ENCODE results near the gene USP34. TPM values are rescaled to one million over a fixed set of nuclear protein-coding genes. Genes with fewer than 3 reads are reported as not detected.

Gene USP34
- total RNA-seq, 6 experiments from 2014 or later = 33.3 to 57.1 (median 41.5) TPM

DNA sequence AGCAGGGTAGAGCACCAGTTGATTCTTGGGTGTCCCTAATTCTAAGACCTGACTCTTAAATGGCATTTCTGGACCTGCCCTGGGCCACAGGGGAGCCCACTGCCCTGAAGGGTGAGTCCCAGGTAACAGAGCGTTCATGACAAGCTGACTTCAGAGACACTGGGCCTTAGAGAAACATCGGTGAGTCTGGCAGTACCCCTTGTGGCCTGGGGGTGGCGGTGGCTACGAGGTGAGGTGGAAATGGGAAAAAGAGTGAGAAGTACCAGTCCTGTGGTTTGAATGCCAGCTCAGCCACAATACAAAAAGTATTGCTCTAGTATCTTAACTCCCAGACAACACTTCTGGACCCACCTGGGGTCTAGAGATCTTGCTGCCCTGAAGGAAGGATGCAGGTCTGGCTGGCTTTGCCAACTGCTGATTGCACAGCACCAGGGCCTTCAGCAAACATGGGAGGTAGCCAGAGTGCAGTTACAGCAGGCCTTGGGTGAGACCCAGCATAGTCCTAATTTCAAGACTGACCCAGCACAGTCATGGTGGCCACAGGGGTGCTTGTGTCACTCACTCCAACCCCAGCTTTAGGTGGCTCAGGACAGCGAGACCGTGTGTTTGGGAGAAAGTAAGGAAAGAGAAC, 44.5 kb downstream of the USP34 start:
- ATAC-seq (peak; percentile 64 to 84 (median 74)), DNase-seq (peak in 1 of 3 donors; percentile 61)
- Histone ChIP-seq H3K36me3 (no peaks in the 10 kb centered on the region), H3K27me3 (no peaks in the 10 kb centered on the region), H3K4me3 (no peak overlapping the region), H3K9me3 (no peaks in the 10 kb centered on the region), H3K27ac (no peak overlapping the region), H3K4me1 (peaks cover 0 to 21% (median 6%) of the 10 kb centered on the region in 4 donors)
- WGBS (ENCODE audit: insufficient coverage, low coverage, low lambda C conversion rate, missing lambda C conversion rate) = 83% methylated on average over 3 of the region's 6 CpGs
- no peak for TF ChIP-seq POLR2A (IDR thresholded peaks at IDR 0.05)
- TF ChIP-seq, protein P1, sequence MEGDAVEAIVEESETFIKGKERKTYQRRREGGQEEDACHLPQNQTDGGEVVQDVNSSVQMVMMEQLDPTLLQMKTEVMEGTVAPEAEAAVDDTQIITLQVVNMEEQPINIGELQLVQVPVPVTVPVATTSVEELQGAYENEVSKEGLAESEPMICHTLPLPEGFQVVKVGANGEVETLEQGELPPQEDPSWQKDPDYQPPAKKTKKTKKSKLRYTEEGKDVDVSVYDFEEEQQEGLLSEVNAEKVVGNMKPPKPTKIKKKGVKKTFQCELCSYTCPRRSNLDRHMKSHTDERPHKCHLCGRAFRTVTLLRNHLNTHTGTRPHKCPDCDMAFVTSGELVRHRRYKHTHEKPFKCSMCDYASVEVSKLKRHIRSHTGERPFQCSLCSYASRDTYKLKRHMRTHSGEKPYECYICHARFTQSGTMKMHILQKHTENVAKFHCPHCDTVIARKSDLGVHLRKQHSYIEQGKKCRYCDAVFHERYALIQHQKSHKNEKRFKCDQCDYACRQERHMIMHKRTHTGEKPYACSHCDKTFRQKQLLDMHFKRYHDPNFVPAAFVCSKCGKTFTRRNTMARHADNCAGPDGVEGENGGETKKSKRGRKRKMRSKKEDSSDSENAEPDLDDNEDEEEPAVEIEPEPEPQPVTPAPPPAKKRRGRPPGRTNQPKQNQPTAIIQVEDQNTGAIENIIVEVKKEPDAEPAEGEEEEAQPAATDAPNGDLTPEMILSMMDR (IDR thresholded peaks at IDR 0.05) = peak; percentile 31 to 47 (median 38)
- intact Hi-C loops (cut with DNase I) = no loop called here

DNA sequence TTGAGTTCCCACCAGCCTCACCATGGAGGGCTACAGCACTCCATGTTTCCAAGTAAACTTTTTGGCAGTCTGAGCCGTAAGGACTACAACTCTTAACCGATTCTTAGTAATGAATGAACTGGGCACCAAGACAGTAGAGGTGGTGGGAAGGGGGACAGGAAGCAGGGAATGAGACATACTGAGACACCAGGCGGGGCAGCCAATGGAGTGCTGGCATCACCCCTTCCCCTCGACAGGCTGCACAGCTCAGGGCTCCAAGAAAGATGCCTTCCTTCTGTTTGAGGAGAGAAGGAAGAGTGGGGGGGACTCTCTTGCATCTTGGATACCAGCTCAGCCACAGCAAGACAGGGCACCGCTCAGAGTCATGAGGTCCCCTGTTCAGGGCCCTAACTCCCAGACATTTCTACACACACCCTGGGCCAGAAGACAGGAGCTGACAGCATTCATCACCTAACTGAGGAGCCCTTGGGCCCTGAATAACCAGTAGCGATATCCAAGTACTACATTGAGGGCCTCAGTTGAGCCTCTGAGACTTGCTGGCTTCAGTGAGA, 45.2 kb downstream of the USP34 start:
- Histone ChIP-seq H3K4me3 (no peak overlapping the region), H3K9me3 (no peaks in the 10 kb centered on the region), H3K27me3 (no peaks in the 10 kb centered on the region), H3K4me1 (peaks cover 0 to 28% (median 10%) of the 10 kb centered on the region in 4 donors), H3K36me3 (no peaks in the 10 kb centered on the region), H3K27ac (no peak overlapping the region)
- 80% methylated on average over 2 of the region's 6 CpGs for WGBS (ENCODE audit: insufficient coverage, low coverage, low lambda C conversion rate, missing lambda C conversion rate)
- TF ChIP-seq POLR2A (IDR thresholded peaks at IDR 0.05) = no peak
- TF ChIP-seq, protein P1 (IDR thresholded peaks at IDR 0.05) = no peak
- DNase-seq (no peak), ATAC-seq (no peak)
- intact Hi-C loops (cut with DNase I) = no loop called here

DNA sequence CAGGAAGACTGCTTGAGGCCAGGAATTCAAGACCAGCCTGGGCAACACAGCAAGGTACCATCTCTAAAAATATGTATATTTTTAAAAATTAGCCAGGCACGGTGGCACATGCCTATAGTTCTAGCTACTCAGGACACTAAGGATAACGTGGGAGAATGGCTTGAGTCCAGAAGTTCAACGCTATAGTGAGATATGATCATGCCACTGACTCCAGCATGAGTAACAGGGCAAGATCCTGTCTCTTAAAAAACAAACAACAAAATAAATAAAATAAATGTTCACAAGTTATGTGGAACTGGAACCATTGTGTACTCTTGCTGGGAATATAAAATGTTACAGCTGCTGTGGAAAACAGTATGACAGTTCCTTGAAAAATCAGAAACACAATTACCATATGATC, 47.2 kb downstream of the USP34 start:
- Histone ChIP-seq H3K4me1 (peaks cover 0 to 42% (median 10%) of the 10 kb centered on the region in 4 donors), H3K27me3 (no peaks in the 10 kb centered on the region), H3K4me3 (no peak overlapping the region), H3K36me3 (no peaks in the 10 kb centered on the region), H3K27ac (no peak overlapping the region), H3K9me3 (no peaks in the 10 kb centered on the region)
- WGBS (ENCODE audit: insufficient coverage, low coverage, low lambda C conversion rate, missing lambda C conversion rate) = 69% methylated on average over 3 of the region's 3 CpGs
- TF ChIP-seq, protein P1 (IDR thresholded peaks at IDR 0.05) = no peak
- no peak for TF ChIP-seq POLR2A (IDR thresholded peaks at IDR 0.05)
- ATAC-seq (no peak), DNase-seq (no peak)
- intact Hi-C loops (cut with DNase I) = no loop called here

DNA sequence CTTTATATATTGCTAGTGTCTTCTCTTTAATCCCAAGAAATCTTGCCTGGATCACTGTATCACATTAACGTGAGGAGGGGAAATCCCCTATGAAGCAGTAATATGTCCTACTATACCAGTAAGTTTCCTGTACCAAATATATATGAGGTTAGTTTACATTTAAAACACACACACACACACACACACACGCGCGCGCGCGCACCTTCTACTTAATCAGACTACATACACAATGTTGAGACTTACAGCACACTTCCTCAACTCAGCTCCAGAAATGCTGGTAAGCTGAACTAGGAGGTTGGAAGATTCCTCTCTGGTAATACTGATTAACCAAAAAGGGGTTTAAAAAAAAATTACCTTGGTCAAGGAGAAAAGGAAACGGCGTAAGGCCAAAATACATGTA, 49.3 kb downstream of the USP34 start:
- intact Hi-C loops (cut with DNase I) = no loop called here
- no peak for TF ChIP-seq POLR2A (IDR thresholded peaks at IDR 0.05)
- TF ChIP-seq, protein P1 (IDR thresholded peaks at IDR 0.05) = no peak
- peaks cover 0 to 39% (median 9%) of the 10 kb centered on the region in 4 donors for H3K4me1 ChIP-seq

More for the DNA sequence above, 49.3 kb downstream of the USP34 start:
- DNase-seq (no peak), ATAC-seq (no peak)
- Histone ChIP-seq H3K4me3 (no peak overlapping the region), H3K27ac (no peak overlapping the region), H3K27me3 (no peaks in the 10 kb centered on the region), H3K9me3 (no peaks in the 10 kb centered on the region), H3K36me3 (no peaks in the 10 kb centered on the region)
- WGBS (ENCODE audit: insufficient coverage, low coverage, low lambda C conversion rate, missing lambda C conversion rate) = 89% methylated on average over 9 of the region's 9 CpGs
